HG03097 (cell line): ENCODE measurements around the gene FANCI.

Experiments used
- ATAC-seq: cut with Tn5 transposase; IDR thresholded peaks from one replicate; pipeline ENCODE4 v1.9.1; 2021; ENCODE audit not compliant: unreplicated experiment, low FRiP score

The FANCI gene

DNA sequence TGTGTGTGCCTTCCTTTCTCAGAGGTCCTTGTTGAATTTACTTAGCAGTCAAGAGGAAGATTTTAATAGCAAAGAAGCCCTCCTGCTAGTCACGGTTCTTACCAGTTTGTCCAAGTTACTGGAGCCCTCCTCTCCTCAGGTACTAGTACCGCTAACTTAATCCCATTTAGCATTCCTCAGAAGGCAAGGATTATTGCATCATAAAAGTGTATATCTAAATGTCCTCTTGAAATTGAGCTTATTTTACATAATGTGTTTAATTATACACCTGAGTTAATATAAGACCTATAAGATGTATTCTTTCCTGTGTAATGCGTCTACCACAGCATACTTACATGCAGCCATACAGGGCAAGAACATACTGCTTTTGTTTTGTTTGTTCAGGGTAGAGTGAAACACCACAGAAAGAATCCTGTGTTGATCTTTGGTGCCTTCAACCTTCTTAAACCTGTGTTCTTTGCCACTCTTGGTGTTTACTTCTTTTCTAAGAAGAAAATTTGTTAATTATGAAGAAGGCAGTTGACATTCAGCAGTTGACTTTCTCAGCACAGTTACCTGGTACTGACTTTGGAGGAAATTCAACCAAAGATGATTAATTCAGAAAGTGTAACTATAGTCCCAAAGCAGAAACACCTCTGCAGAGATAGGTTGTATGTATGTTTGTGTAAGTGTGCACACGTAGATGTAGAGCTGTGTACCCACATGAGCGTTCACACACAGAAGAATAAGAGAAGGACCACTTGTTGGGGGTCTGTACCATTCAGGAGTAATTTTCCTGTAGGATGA is 57.7 kb downstream of the FANCI start:
- ATAC-seq = no peak

DNA sequence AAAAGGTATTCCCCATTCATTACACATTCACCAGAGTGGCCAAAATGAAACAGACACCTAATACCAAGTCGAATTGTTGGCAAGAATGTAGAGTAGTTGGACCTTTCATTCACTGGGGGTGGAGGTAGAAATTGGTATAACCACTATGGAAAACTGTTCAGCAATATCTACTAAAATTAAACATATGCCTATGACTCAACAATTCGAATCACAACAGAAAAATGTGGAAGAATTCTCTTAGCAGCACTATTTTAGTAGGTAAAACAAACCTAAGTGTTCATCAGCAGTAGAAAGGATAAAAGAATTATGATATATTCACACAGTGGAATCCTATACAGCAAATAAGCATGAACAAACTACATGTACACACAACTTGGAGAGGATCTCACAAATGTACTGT is 60.2 kb downstream of the FANCI start:
- ATAC-seq = no peak

DNA sequence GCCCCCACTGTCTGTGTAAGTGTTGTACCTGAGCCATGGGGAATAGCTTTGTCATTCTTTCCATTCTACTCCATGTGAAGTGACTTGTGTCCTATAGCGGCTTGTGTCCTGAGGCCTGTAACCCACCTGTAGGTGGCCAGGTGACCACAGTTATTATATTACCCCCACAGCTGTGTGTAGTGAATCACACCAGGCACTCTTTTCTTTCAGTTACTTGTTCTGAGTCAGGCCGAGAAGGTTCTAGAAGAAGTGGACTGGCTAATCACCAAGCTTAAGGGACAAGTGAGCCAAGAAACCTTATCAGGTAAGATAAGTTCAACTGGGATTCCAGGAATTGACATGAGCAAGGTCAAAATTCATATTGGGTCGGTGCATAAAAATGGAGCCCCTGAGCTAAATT is 61.6 kb downstream of the FANCI start:
- ATAC-seq = no peak

- no peak for ATAC-seq
Measured at GRCh38 chr15:89307046-89307587, 63.3 kb downstream of the FANCI start.

DNA sequence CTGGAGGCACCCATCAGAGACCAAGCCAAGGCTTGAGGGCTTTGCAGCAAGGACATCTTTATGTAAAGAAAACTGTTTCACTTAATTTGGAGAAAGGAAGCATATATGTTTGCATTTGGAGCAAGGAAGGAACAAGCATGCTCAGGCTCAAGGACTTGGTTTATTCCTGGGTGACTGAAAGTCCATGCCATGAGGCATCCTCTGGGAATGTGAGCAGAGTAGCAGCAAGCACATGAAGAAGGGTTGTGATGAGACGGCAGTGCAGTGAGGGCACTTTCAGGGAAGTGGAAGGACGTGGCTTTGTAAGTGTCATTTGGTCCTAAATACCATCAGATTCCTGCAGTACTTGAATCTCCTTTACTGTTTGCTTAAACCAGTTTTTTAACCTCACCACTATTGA is 64.0 kb downstream of the FANCI start:
- no peak for ATAC-seq

DNA sequence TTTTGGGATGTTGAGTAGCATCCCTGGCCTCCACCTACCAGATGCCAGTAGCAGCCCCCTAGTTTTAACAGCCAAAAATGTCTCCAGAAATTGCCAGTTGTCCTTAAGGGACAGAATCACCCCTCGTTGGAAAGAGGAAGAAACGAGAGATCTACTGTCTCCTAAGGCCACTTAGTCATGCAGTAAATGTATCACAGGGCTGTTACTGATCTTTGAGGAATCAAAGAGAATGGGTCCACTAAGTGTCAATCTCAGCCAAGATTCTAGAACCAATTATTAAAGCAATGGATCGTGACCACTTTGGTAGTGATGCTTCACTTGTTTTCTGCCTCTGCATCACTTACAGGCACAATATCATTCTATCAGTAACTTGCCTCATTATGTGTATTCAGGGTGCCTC is 64.5 kb downstream of the FANCI start:
- ATAC-seq = no peak

GRCh38 chr15:89309993-89310392 is 66.2 kb downstream of the FANCI start:
- no peak for ATAC-seq

- no peak for ATAC-seq
Measured at GRCh38 chr15:89315375-89315929, 71.7 kb downstream of the FANCI start.

- ATAC-seq = no peak
Measured at GRCh38 chr15:89316504-89316903, 72.7 kb downstream of the FANCI start.

DNA sequence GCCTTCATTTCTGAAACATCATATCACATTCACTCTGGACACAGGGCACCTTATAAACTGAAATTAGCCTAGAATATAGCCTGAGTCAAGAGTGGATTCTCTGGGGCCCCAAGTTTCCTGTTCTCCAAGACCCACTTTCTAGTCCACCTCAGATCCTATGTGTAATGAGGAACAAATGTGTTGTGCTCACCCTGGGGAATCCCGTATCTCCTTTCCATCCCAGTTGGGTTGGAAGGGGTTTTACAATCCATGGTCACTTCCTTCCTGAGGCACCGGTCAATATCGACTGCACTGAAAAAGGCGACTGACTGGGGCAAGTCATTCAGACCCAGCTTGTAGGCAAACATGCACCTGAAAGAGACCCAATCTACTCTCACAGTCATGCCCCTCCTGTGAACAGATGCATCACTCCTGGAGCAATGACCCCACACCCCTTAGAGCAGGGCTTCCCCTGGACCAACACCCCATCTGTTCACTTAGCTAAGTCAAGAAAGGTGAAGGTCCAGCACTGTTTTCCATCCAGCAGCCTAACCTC is 73.5 kb downstream of the FANCI start:
- no peak for ATAC-seq

GRCh38 chr15:89319678-89320077 is 75.9 kb downstream of the FANCI start:
- no peak for ATAC-seq

GRCh38 chr15:89320200-89320599 is 76.4 kb downstream of the FANCI start:
- ATAC-seq = no peak

DNA sequence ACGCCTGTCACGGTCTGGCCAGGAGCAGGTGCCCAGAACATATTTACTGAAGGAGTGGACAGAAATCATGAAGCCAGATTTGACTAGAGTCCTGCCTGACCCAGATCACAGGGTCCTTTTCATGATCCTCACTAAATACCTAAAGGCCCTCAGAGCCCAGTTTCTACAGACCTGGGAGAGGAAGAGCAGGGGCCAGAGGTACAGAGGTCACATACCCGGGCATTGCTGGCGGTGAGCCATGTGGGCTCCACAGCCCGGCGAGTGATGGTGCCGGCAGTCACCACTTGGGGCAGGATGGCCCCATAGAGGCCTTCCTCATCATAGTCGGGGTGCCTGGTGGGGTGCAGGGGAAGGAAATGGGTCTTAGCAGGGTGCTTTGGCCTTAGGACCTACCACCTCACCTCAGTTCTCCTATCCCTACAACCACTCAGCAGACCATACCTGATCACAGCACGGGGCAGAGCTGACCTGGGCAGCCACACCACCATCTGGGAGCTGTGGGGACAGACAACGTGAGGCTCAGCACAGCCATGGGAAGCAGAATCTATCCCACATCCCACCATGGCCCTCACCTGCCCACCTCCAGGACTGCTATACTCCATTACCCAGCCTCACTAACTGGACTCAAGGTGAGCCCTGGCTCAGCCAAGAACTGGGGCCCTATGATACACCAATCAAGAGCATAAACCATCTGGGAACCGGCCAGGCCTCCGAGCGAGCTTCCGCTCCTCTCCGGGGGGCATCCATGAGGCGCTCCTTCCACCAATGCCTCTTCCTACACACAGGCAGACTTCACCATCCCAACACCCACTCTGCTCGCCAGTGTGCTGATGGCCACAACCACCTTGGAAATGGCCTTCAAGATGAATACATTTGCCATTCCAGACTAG is 78.0 kb downstream of the FANCI start:
- no peak for ATAC-seq

- ATAC-seq = no peak
Measured at GRCh38 chr15:89322822-89323221, 79.0 kb downstream of the FANCI start.

- no peak for ATAC-seq
Measured at GRCh38 chr15:89323825-89324224, 80.0 kb downstream of the FANCI start.

- no peak for ATAC-seq
Measured at GRCh38 chr15:89325039-89325803, 81.4 kb downstream of the FANCI start.

DNA sequence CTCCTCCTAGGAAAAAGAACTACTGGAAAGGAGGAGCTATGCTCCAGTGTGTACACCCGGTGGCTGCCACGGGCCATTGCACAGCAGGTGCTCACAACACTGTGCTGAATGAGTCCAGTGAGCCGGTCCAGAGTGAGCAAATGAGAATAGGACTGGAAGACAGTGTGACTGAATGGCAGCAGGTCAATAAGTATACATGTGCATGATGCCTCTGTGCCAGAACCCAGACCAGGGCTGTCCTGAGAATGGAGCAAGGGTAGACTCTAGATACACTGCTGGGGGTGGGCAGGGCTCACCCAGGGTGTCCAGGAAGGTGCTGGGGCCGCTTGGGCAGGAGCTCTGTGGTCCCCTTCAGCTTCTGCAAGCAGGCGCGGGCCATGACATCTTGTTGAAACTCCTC is 82.5 kb downstream of the FANCI start:
- no peak for ATAC-seq

DNA sequence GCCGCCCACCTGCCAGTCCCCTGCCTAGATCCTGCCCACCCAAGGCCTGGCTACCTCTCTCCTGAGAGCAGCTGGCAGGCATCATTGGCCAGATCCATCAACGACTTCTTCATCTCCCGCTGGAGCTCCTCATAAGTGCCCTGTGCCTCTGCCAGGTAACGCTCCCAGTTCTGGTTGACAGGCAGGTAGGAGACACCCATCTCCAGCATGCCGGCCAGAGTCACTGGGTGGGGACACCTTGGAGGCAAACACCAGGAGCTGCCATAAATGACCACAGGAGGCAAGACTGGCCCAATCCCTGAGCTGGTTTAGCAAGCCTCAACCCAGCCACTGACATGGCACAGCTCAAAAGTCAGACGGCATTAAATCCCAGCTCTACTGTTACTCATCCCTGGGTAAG is 83.3 kb downstream of the FANCI start:
- no peak for ATAC-seq

GRCh38 chr15:89328398-89329254 is 84.8 kb downstream of the FANCI start:
- no peak for ATAC-seq
